Peyer's patch (tissue), 4 donors: ENCODE measurements around the gene RNMT.

ENCODE experiments used
- CTCF ChIP-seq, 6 experiments: fragments of 450-650 bp in 4 of 6; fragments of 200-600 bp in 2 of 6; sonication (generic) in 1 of 6; IDR thresholded peaks; one replicate each; pipeline ENCODE4 v1.5.1; 2017 to 2019; ENCODE audit warnings: antibody characterized with exemption in 6 of 6, mild to moderate bottlenecking in 3 of 6, moderate library complexity in 1 of 6
- POLR2A ChIP-seq, 2 donors: fragments of 450-650 bp; IDR thresholded peaks; one replicate each; pipeline ENCODE4 v1.5.1; 2017; ENCODE audit warnings: antibody characterized with exemption in 2 of 2, mild to moderate bottlenecking in 2 of 2, moderate library complexity in 2 of 2

GRCh38 chr18:13720123-13720522 lies 6.3 kb upstream of the RNMT start:
- TF ChIP-seq POLR2A (IDR thresholded peaks at IDR 0.05) (no peak), CTCF (IDR thresholded peaks at IDR 0.05) (no peak)
